Activated CD8-positive, alpha-beta memory T cell treated with anti-CD3 and anti-CD28 coated beads, Interleukin-2, amount 50 U/mL, for 4 hours (primary cell): Measurements from ENCODE around the gene COX4I1.

Experiments used
- DNase-seq: peaks from one replicate; pipeline ENCODE4 v3.0.0-alpha.2; 2020

COX4I1 gene

GRCh38 chr16:85768199-85768598 is 31.3 kb upstream of the COX4I1 start:
- DNase-seq: no peak

GRCh38 chr16:85770741-85771140 is 28.8 kb upstream of the COX4I1 start:
- no peak for DNase-seq

DNA sequence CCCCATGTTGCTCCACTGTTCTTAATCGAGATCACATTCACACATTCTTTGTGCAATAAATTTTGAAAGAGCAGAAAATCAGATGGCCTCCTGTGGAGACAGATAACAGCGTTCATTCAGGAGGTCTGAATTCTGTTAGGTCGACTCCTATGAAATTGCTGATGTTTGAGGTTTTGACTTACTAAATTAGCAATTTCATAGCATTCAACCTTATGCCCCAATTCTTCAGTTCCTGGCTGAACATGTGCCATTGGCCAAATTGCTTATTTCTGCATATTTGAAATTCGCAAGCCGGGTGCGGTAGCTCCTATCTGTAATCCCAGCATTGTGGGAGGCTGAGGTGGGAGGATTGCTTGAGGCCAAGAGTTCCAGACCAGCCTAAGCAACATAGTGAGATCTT is 26.5 kb upstream of the COX4I1 start:
- DNase-seq: no peak

GRCh38 chr16:85774136-85774535 is 25.4 kb upstream of the COX4I1 start:
- no peak for DNase-seq

- no peak for DNase-seq
These were observed 24.7 kb upstream of the COX4I1 start for GRCh38 chr16:85774811-85775210.

- no peak for DNase-seq
These were observed 21.7 kb upstream of the COX4I1 start for GRCh38 chr16:85777583-85778310.

GRCh38 chr16:85778873-85779272 is 20.6 kb upstream of the COX4I1 start:
- no peak for DNase-seq

- no peak for DNase-seq
These were observed 19.2 kb upstream of the COX4I1 start for GRCh38 chr16:85780281-85780680.

- DNase-seq: no peak
These were observed 18.3 kb upstream of the COX4I1 start for GRCh38 chr16:85781156-85781555.

GRCh38 chr16:85781695-85782370 is 17.7 kb upstream of the COX4I1 start:
- DNase-seq: no peak

DNA sequence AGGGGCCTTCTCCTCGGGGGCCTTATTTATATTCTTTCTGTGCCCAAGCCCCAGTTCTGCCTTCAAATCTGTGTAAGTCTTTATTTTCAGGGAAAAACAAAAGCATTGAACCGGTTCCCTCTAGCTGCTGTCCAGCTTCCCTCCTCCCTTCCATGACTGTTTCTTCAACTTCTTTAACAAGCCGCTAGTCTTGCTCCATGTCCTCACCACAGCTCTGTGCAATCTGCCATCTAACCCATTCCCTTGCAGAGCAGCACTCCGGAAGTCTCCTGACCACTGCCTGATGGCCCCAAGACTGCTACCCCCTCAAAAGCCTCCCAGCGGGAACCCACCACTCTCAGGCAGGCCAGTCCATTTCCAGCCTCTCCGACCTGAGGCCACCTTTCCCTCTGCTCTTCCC is 17.0 kb upstream of the COX4I1 start:
- DNase-seq: no peak

GRCh38 chr16:85783441-85783840 is 16.1 kb upstream of the COX4I1 start:
- DNase-seq: no peak

- DNase-seq: no peak
These were observed 14.7 kb upstream of the COX4I1 start for GRCh38 chr16:85784813-85785212.

- DNase-seq: no peak
These were observed 13.6 kb upstream of the COX4I1 start for GRCh38 chr16:85785927-85786326.

DNA sequence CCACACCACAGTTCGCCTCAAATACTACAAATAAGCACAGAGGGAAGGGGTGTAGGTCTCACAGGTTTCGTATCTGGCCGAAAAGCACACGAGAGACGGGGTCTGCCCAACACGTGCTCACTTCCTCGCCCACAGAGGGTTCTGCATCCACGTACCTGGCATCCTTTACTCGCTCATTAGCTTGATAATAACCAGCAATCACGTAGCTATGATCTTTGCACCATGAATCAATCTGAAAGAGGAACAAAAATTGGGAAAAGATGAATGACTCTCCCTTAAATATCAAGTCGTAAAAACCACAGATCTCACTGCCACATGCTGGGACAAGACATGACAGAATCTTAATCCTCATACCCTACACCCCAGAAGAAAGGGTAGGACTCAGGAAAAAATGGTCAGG is 10.7 kb upstream of the COX4I1 start:
- no peak for DNase-seq

GRCh38 chr16:85789773-85790172 is 9.7 kb upstream of the COX4I1 start:
- no peak for DNase-seq

DNA sequence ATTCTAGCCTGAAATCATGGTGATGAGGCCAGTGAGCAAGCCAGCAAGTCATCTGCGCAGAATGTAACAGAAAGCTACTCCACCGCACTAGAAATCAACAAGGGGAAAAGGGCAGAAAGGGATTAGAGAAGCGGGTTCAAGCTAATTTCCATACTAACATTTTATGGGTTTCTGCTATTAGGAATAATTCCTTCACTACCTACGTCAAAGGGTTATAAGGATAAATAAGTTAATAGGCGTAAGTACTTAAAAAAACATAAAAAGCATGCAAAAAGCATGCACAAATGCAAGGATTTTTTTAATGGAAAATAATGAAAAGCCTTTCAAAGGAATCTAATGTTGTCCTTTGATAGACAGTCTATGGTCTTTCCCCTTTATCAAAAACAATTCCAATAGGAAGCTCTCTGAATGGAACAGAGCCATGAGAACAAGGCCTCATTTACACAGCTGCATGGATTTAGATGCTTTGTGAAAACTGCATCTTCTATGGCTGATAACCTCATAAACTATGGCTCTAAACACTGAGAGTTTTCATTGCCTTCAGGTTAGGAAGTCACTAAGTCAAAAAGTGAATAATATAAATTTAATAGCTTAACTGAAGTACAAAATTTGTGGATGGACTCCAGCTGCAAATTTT is 5.7 kb upstream of the COX4I1 start:
- DNase-seq: no peak

DNA sequence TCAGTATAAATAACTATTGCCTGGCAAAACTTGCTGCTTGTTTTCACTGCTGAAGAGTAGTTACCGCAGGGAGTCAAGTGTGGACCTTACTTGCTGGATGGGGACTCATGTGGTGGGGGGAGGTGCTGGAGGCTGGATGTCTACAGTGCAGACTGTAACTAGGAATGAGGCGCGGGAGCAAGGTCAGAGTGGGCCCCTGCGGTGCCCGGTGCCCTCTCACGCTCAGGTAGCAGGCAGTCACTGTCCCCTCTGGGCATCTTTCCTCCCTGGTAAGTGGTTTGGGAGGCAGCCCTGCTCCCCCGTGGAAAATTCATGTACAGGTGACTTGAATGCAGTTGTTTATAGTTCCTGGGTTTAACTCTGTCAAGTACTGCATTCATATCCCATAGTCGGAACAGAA is 4.8 kb upstream of the COX4I1 start:
- no peak for DNase-seq

DNA sequence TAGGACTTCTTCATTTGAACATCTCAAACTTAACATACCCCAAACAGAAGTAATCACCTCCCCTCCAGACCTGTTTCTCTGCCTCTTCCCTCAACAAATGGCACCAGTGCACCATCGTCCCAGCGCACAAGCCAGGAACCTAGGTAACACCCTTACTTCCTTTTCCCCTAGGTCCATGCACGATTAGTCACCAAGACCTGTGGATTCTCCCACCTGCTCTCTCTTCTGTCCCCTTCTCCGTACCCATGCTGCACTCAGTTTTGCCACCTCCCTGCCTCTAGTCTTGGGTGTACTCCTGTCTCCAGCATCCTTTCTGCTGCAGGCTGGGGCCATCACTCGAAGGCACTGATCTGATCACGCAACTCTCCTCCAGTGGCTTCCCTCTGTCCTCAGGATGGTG is 3.3 kb upstream of the COX4I1 start:
- no peak for DNase-seq

DNA sequence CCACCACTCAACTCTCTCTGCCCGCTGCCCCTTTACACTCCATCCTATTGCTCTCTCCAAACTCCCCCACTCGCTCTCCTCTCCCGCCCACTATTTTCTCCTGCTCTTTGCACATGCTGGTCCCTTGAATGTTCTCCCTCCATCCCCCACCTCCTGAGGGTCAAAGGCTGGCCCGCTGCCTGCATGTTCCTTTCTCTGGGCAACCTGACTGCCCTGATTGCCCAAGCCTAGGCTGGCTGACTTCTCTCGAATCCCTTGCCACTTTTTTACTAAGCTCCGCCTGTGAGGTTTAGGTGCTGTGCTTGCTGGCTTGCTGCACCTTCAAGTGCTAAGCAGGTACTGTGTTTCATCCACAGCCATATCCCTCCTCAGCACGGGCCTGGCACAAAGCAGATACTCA is 2.9 kb upstream of the COX4I1 start:
- no peak for DNase-seq

- DNase-seq: no peak
These were observed 1.2 kb upstream of the COX4I1 start for GRCh38 chr16:85798283-85798776.

GRCh38 chr16:85798901-85799496 is 496 bp upstream of the COX4I1 start:
- DNase-seq: peak; percentile 28

DNA sequence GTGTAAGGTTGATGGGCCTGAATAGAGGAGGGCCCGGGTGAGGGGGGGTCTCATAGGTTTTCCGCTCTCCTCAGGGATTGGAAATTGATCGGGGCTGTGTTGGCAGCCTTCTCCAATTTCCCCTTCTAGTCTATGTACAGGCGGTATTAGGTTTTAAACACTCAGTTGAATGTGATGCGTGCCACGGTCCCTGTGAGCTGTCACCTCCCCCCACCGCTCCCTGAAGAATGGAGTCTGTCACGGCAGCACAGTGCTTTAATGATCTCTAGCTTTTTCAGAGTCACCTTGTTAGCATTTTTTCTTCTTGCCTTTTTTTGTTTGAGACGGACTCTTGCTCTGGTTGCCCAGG is 800 bp downstream of the COX4I1 start:
- DNase-seq: peak; percentile 36

- no peak for DNase-seq
These were observed 4.1 kb downstream of the COX4I1 start for GRCh38 chr16:85803570-85803969.
